Ishikawa (cell line): ENCODE data around the gene SNX19.

Source experiments
- EP300 ChIP-seq: IDR thresholded peaks from 2 replicates; pipeline ENCODE4 v1.6.1; 2012; ENCODE audit warnings: borderline replicate concordance
- FOXM1 ChIP-seq: IDR thresholded peaks from 2 replicates; pipeline ENCODE4 v1.6.1; 2012; ENCODE audit warnings: low read depth, borderline replicate concordance
- NFIC ChIP-seq: IDR thresholded peaks from 2 replicates; pipeline ENCODE4 v1.6.1; 2012
- TF ChIP-seq, protein P1 (sequence below): IDR thresholded peaks from 2 replicates; pipeline ENCODE4 v1.6.1; 2012

GRCh38 chr11:130852589-130852988 is 63.7 kb downstream of the SNX19 start:
- no peak for TF ChIP-seq EP300
- TF ChIP-seq, protein P1, sequence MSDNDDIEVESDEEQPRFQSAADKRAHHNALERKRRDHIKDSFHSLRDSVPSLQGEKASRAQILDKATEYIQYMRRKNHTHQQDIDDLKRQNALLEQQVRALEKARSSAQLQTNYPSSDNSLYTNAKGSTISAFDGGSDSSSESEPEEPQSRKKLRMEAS = no peak
- no peak for TF ChIP-seq NFIC
- no peak for TF ChIP-seq FOXM1
